ENCODE measurements around the gene PNMA6E.

The PNMA6E gene

GRCh38 chrX:153443476-153444332, 42.6 kb upstream of the PNMA6E start:
- TF ChIP-seq, protein P1, sequence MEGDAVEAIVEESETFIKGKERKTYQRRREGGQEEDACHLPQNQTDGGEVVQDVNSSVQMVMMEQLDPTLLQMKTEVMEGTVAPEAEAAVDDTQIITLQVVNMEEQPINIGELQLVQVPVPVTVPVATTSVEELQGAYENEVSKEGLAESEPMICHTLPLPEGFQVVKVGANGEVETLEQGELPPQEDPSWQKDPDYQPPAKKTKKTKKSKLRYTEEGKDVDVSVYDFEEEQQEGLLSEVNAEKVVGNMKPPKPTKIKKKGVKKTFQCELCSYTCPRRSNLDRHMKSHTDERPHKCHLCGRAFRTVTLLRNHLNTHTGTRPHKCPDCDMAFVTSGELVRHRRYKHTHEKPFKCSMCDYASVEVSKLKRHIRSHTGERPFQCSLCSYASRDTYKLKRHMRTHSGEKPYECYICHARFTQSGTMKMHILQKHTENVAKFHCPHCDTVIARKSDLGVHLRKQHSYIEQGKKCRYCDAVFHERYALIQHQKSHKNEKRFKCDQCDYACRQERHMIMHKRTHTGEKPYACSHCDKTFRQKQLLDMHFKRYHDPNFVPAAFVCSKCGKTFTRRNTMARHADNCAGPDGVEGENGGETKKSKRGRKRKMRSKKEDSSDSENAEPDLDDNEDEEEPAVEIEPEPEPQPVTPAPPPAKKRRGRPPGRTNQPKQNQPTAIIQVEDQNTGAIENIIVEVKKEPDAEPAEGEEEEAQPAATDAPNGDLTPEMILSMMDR (IDR thresholded peaks at IDR 0.05; ENCODE audit: insufficient read depth, low read length, missing control alignments) = no peak
- no peak for DNase-seq (ENCODE audit: low read depth, low spot score)
- CTCF ChIA-PET = no interaction called here
- no peak overlapping the region for H3K4me3 ChIP-seq (ENCODE audit: low read depth, low read length)
- POLR2A ChIA-PET = interaction anchor here (0.7 kb wide), 1 partner anchor 64 kb away, joined by 3 read pairs; no protein-coding TSS in a partner anchor

GRCh38 chrX:153442463-153442862, 41.3 kb upstream of the PNMA6E start:
- DNase-seq (ENCODE audit: low read depth, low spot score) = no peak
- CTCF ChIA-PET = interaction anchor here (1.6 kb wide), 1 partner anchor 19 kb away, joined by 3 read pairs; no protein-coding TSS in a partner anchor
- no peak overlapping the region for H3K4me3 ChIP-seq (ENCODE audit: low read depth, low read length)
- TF ChIP-seq, protein P1 (IDR thresholded peaks at IDR 0.05; ENCODE audit: insufficient read depth, low read length, missing control alignments) = no peak
- POLR2A ChIA-PET = no interaction called here

DNA sequence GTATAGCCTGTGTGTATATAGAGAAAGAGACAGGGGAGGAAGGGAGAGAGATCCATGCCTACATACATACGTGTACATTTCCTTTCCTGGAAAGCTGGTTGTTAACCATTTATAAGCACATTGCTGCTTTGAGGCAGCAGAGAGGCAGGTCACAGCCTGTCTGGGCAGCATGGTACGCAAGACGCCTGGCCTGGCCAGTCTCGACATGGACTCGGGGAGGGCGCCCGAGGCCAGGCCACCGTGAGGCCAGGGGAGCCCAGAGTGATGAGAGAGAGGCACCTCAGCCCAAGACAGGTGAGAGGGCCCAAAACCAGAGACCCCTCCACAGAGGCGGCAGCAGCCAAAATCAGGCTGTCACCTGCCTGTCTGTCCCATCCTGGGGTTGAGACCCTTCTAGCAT, 40.8 kb upstream of the PNMA6E start:
- ChIA-PET POLR2A (no interaction called here), CTCF (interaction anchor here (1.6 kb wide), 1 partner anchor 19 kb away, joined by 3 read pairs; no protein-coding TSS in a partner anchor)
- no peak overlapping the region for H3K4me3 ChIP-seq (ENCODE audit: low read depth, low read length)
- DNase-seq (ENCODE audit: low read depth, low spot score) = no peak
- TF ChIP-seq, protein P1 (IDR thresholded peaks at IDR 0.05; ENCODE audit: insufficient read depth, low read length, missing control alignments) = no peak

- DNase-seq (ENCODE audit: low read depth, low spot score) = no peak
- TF ChIP-seq, protein P1 (IDR thresholded peaks at IDR 0.05; ENCODE audit: insufficient read depth, low read length, missing control alignments) = no peak
- H3K4me3 ChIP-seq (ENCODE audit: low read depth, low read length) = no peak overlapping the region
- POLR2A ChIA-PET = no interaction called here
- CTCF ChIA-PET = interaction anchor here (0.9 to 1.9 kb wide), 4 partner anchors 20 to 499 kb away, joined by 3 to 6 read pairs (median 3); no protein-coding TSS in a partner anchor
Observed at GRCh38 chrX:153441296-153441695, 40.1 kb upstream of the PNMA6E start.

DNA sequence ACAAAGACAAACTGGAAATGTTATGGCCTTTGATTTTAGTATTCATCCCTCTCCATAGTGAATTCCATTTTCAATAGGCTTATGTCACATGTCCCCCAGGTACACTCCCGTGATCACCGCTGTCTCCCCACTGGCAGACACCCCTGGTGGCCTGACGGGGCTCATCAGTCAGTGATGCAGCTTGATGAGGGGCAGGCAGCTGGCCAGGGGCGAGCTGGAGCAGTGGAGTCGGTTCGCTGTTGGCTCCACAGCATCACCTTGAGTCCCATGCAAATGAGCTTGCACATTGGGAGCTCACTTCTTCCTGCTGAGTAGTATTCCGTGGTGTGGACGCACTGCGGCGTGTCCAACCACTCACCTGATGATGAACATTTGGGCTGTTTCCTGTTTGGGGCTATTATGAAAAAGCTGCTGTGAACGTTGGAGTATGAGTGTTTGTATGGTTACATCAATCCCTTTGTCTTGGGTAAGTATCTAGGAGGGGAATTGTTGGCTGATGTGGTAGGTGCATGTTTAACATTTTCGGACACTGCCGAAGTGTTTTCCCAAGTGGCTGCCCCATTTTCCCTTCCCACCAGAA, 39.5 kb upstream of the PNMA6E start:
- no peak overlapping the region for H3K4me3 ChIP-seq (ENCODE audit: low read depth, low read length)
- TF ChIP-seq, protein P1 (IDR thresholded peaks at IDR 0.05; ENCODE audit: insufficient read depth, low read length, missing control alignments) = no peak
- no peak for DNase-seq (ENCODE audit: low read depth, low spot score)
- POLR2A ChIA-PET = no interaction called here
- CTCF ChIA-PET = interaction anchor here (0.9 to 1.9 kb wide), 3 partner anchors 66 to 499 kb away, joined by 3 to 6 read pairs (median 3); no protein-coding TSS in a partner anchor

DNA sequence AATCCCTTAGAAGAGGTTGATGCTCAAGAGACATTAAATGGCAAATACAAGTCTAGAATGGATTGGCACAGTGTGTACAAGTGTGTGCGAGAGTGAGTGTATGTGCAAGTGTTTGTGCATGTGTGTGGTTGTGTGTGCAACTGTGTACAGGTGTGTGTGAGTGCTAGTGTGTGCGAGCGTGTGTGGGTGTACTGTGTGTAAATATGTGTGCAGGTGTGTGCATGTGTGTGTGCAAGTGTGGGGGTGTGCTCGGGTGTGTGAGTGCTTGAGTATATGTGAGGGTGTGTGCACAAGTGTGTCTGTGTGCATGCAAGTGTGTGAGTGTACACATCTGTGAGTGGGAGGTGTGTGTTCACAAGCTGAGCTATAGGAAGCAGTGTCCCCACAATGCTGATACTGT, 38.8 kb upstream of the PNMA6E start:
- H3K4me3 ChIP-seq (ENCODE audit: low read depth, low read length) = no peak overlapping the region
- TF ChIP-seq, protein P1 (IDR thresholded peaks at IDR 0.05; ENCODE audit: insufficient read depth, low read length, missing control alignments) = no peak
- no peak for DNase-seq (ENCODE audit: low read depth, low spot score)
- POLR2A ChIA-PET = no interaction called here
- CTCF ChIA-PET = interaction anchor here (1.9 kb wide), 1 partner anchor 407 kb away, joined by 6 read pairs; no protein-coding TSS in a partner anchor

Data from AG04449 (cell line).